Measurements from ENCODE around the gene RSPH9. TPM values are rescaled to one million over a fixed set of nuclear protein-coding genes. Genes with fewer than 3 reads are reported as not detected.

The RSPH9 gene
- total RNA-seq, 1 donor from 2014 or later: 0.40 TPM

DNA sequence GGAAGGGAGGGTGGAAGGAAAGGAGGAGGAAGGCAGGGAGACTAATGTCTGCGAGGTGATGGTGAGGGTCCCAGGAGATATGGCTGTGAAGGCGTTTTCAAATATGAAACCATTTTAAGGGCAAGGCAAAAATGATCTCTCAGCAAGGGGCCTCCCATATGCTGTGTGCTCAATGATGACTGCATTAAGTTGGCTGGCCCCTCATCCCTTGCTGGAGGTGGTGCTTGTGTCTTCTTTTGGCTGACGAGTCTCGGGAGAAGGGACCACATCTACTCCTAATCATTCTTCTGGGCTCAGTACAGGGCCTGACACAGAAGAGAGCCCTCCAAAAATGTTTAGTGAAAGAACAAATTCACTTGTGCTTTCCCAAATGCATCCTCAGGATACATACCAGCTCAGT, 65.7 kb downstream of the RSPH9 start:
- no peak for DNase-seq (ENCODE audit: low read depth, low spot score)

DNA sequence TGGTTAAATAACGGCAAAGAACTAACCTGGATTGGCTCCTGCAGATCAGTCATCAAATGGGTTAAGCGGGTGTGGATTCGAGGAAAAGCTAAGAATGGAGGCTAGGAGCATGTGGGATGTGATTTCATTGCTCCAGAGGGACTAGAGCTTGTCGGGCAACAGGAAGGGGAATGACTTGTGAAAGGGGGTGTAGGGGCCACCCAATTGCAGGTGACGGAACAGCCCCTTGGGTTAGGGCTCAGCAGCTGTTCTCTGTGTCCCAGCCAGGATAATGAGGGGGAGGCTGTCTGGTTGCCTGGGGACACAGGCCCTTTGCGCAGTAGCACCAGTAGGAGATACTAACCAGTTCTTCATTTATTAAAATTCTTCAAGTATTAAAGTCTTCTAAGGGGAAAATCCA, 67.7 kb downstream of the RSPH9 start:
- DNase-seq (ENCODE audit: low read depth, low spot score): no peak

DNA sequence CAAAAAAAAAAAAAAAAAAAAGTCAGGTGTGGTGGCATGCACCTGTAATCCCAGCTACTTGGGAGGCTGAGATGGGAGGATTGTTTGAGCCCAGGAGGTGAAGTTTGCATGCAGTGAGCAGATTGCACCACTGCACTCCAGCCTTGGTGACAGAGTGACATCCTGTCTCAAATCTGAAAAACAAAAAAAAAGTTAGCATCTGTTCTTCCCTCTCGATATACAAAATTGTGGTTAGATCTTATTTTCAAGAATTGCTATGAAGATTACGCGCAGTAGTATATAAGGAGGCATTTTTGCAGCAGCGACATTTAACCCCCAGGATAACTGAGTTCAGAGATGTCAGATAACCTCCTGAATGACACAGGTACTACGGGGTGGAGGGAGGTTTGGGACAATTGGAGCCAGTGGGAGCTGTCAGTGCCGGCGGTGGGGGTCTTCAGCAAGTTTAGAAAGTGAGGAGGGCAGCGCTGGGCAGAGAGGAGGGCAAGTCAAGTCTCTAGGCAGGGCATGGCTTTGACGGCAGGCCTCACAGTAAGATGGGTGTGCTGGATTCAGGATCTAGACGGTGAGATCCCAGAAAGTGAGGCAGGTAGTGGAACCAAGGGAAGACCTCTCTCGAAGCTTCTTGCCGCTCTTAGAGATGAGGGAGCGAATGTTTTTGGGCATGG, 68.9 kb downstream of the RSPH9 start:
- no peak for DNase-seq (ENCODE audit: low read depth, low spot score)

DNA sequence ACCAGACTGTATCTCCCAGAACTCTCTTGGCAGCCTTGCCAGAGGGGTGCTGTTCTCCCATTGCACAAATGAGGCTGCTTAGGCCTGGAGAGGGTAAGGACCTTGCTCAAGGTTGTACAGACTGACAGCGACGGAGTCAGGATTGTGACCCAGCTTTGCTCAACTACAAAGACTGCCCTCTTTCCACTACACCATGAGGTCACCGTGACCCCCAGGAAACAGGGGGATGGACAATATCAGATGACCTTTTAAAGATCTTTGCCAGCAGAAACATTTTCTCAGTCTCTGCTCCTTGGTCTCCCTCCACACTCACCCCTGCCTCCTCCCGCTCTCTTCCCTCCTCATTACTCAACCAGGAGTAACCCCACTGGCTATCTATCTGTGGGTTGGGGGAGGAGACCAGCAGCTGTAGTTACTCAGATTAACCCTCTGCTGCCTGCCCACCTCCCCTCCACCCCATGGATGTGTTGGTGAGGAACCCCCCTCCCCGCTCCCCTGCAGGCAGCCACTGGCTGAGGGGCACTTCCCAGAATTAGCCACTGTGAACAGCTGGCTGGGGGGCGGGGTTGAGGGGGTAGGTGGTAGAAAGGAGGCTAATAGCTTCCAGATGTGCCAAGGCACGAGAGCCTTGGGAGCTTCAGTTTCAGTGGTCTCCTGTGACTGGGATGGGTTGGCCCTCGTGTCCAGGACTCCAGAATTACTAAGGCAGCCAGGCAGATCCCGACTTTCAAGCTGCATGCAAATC, 69.6 kb downstream of the RSPH9 start:
- DNase-seq (ENCODE audit: low read depth, low spot score): no peak

DNA sequence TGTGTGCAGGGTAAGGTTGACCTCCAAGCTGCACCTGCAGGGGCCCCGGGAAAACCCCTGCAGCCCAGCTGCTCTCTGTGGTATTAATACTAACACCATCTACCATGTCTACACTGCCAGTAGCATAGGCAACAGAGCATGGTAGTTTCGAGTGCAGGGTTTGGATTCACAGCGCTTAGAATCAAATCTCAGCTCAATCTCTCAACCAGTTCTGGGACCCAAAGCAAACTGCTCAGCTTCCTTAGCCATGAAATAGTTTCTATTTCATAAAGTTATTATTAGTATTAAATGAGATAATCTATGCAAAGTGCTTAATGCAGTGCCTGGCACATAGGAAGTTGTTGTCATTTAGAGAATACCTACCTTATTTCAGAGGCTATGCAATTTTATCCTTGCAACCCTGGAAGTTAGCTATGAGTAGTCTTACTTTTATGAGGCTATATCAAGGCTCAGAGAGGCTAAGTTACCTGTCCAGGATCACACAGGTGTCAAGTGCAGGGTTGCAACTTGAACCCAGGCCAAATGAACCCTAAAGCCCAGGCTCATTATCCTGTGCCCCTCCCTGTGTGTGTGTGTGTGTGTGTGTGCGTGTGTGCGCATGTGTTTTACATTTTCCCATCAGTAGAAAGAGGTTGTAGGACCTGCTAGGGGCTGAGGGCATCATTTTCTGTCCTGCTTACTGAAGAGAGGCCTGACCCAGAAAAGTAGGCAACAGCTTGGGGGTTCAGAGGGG, 70.4 kb downstream of the RSPH9 start:
- no peak for DNase-seq (ENCODE audit: low read depth, low spot score)

DNA sequence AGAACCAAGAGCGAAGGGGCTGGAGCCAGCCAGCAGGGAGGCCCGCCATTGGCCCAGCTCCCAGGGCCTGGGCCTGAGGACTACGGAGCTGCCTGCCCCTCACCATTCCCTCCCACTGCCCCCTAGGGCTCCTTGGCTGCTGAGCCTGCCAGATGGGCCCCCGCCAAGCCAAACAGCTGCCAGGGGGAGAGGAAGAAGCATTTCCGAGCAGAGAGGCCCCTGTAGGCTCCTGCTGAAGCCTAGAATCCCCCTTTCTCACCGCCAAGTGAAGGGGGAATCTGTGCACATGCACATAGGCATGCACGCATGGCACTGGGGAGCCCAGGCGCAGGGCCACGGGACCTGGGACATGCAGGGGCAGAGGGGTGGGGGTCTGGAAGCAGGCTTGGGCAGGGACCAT, 71.3 kb downstream of the RSPH9 start:
- no peak for DNase-seq (ENCODE audit: low read depth, low spot score)

DNA sequence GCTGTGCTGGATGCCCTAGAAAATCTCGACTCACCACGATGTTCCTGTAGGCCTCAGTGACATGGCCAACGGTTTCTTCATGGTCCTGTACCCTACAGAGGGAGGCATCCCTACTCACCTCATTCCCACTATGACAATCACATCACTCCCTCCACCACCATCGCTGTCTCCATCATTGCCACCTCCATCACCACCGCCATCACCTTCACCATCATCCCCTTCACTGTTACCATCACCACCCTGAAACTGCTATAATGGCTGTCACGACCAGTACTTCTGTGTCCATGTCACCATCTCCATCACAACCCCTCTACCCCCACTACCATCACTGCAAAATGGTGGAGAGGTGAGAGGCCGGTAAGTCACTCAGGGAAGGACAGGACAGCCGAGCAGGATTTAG, 72.6 kb downstream of the RSPH9 start:
- DNase-seq (ENCODE audit: low read depth, low spot score): no peak

DNA sequence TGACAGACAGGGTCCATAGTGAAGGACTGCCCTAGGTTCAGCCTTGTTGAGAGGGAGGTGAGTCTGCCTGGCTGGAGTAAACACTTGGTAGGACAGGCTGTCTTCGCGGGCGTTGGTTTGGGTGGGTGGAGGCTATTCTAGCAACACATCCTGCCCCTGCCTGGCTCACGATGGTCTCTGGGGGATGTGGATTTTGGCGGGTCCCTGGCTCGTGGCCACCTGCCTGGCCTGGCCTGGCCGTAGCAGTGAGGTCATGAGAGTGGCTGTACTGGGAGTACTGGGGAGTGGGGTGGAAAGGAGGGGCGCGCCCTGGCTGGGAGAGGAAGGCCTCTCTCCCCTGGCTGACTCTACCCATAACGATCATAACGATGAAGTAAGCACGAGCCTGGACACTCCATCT, 73.0 kb downstream of the RSPH9 start:
- DNase-seq (ENCODE audit: low read depth, low spot score): no peak

DNA sequence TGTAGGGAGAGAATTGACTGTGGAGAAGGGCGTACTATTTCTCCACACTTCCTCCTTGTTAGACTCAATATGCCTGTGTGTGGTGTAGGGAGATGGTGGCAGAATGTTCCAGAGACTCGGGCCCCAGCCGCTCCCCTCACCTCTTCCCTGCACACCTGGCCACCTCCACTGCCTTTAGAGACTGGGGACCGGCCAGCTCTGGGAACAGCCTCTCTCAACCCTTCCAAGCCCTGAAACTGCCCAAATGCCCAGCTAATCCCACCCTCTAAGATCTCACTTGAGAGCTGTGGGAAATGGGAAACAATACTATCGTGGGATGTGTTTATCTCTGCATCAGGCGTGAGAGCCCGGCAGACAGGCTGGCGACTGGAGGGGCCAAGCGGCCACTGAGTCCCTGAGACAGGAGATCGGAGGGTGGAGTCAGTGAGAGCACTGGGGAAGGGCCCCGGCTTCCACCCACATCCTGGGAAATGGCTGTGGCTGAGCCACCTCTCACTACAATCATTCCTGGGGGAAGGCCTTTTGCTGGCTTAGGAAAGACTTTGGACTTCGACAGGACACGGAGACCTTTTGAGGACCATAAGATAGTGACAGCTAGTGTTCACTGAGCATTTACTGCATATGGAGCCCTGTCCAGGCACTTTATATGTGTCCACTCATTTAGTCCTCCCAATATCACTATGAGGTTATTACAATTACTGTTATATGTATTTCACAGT, 73.7 kb downstream of the RSPH9 start:
- DNase-seq (ENCODE audit: low read depth, low spot score): no peak

DNA sequence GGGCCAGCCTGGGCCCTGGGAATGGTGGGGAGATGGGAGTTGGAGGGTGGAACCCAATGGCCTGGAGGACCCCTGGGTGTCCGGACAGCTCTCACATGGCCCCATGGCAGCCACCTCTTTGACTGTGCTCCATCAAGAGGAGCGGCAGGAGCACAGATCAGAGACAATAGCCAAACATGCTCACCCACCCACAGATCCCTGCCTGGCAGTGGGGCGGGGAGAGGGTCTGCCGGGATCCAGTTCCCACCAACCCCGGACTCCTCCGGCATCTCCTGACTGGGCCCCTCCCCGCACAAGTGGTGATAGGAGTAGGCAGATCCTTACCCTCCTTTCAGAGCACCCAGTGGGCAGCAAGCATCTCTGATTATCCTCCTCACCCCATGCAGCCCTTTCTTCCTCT, 74.7 kb downstream of the RSPH9 start:
- no peak for DNase-seq (ENCODE audit: low read depth, low spot score)

DNA sequence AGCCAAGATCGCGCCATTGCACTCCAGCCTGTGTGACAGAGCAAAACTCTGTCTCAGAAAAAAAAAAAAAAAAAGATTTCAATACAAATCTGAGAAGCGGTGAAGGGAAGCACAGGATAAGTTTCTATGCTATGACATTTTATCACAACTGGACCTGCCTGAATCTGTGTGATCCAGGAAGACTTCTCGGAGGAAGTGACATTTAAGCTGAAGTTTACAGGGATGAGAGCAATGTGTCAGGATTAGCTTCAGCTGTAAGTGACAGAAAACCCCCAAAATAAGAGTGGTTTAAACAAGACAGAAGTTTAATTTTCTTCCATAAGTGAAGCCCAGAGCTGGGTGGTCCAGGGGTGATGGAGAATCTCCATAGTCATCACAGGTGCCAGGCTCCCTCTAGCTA, 76.2 kb downstream of the RSPH9 start:
- no peak for DNase-seq (ENCODE audit: low read depth, low spot score)

Other genes with a start within 250 kb of the RSPH9 start
- 15.0 and 21.7 TPM in 2 replicates for gene ABCC10, start 217.5 kb upstream of the RSPH9 start, total RNA-seq
- gene DLK2, start 189.5 kb upstream of the RSPH9 start, total RNA-seq: 0.13 and 0.25 TPM in 2 replicates
- 8.9 and 9.2 TPM in 2 replicates for gene TJAP1, start 167.5 kb upstream of the RSPH9 start, total RNA-seq
- 0.14 and 0.20 TPM in 2 replicates for gene LRRC73, start 134.7 kb upstream of the RSPH9 start, total RNA-seq
- 86.2 and 90.1 TPM in 2 replicates for gene YIPF3, start 128.1 kb upstream of the RSPH9 start, total RNA-seq
- gene POLR1C, start 127.9 kb upstream of the RSPH9 start, total RNA-seq: 45.7 and 47.5 TPM in 2 replicates
- 32.8 and 46.7 TPM in 2 replicates for gene XPO5, start 69.0 kb upstream of the RSPH9 start, total RNA-seq
- 26.4 and 31.2 TPM in 2 replicates for gene POLH, start 68.9 kb upstream of the RSPH9 start, total RNA-seq
- gene GTPBP2, start 15.8 kb upstream of the RSPH9 start, total RNA-seq: 38.5 and 40.5 TPM in 2 replicates
- 19.3 and 25.0 TPM in 2 replicates for gene MAD2L1BP, start 9.2 kb upstream of the RSPH9 start, total RNA-seq
- 44.4 and 55.3 TPM in 2 replicates for gene MRPS18A, start 42.8 kb downstream of the RSPH9 start, total RNA-seq
- gene VEGFA, start 125.2 kb downstream of the RSPH9 start, total RNA-seq: 15.5 and 19.8 TPM in 2 replicates

Measured in pulmonary artery endothelial cell (primary cell).